ENCODE results near the gene SP1. TPM values are rescaled to one million over a fixed set of nuclear protein-coding genes. Genes with fewer than 3 reads are reported as not detected.
"Not testable (repeated sequence)": the region's sequence is repeated elsewhere in the genome, so short reads cannot be mapped to it uniquely, and the experiment has no call there.

Gene SP1
- total and polyA plus RNA-seq, 9 donors, result 28.7 to 48.3 (median 36.8) TPM

- Histone ChIP-seq H3K27ac (ENCODE audit: low read length) (peak overlapping the region; percentile 95), H3K27me3 (ENCODE audit: control insufficient read depth, insufficient read depth, low read length) (no peaks in the 10 kb centered on the region), H3K9me3 (replicated peaks; ENCODE audit: control insufficient read depth, low read depth, low read length) (no peaks in the 10 kb centered on the region), H3K4me1 (ENCODE audit: control insufficient read depth, insufficient read depth, low read length) (peaks cover 32% of the 10 kb centered on the region), H3K4me3 (ENCODE audit: low read length) (peak overlapping the region; percentile 48), H3K36me3 (ENCODE audit: control insufficient read depth, insufficient read depth, low read length) (peaks cover 30% of the 10 kb centered on the region)
- DNase-seq, result peak; percentile 100
- 0% methylated on average over 26 of the region's 29 CpGs for WGBS (ENCODE audit: insufficient coverage)
Measured at GRCh38 chr12:53379389-53380103, 430 bp upstream of the SP1 start.

GRCh38 chr12:53380794-53381730 lies 1.1 kb downstream of the SP1 start:
- Histone ChIP-seq H3K4me1 (ENCODE audit: control insufficient read depth, insufficient read depth, low read length) (peaks cover 32% of the 10 kb centered on the region), H3K27me3 (ENCODE audit: control insufficient read depth, insufficient read depth, low read length) (no peaks in the 10 kb centered on the region), H3K9me3 (replicated peaks; ENCODE audit: control insufficient read depth, low read depth, low read length) (no peaks in the 10 kb centered on the region), H3K36me3 (ENCODE audit: control insufficient read depth, insufficient read depth, low read length) (peaks cover 33% of the 10 kb centered on the region), H3K4me3 (ENCODE audit: low read length) (peak overlapping the region; percentile 59), H3K27ac (ENCODE audit: low read length) (peak overlapping the region; percentile 93)
- 4% methylated on average over 12 of the region's 21 CpGs for WGBS (ENCODE audit: insufficient coverage)
- no peak for DNase-seq

GRCh38 chr12:53381731-53382630 lies 2.0 kb downstream of the SP1 start:
- DNase-seq, result peak; percentile 46
- Histone ChIP-seq H3K27ac (ENCODE audit: low read length) (peak overlapping the region; percentile 93), H3K27me3 (ENCODE audit: control insufficient read depth, insufficient read depth, low read length) (no peaks in the 10 kb centered on the region), H3K4me3 (ENCODE audit: low read length) (no peak overlapping the region), H3K36me3 (ENCODE audit: control insufficient read depth, insufficient read depth, low read length) (peaks cover 34% of the 10 kb centered on the region), H3K9me3 (replicated peaks; ENCODE audit: control insufficient read depth, low read depth, low read length) (no peaks in the 10 kb centered on the region), H3K4me1 (ENCODE audit: control insufficient read depth, insufficient read depth, low read length) (peaks cover 32% of the 10 kb centered on the region)
- WGBS (ENCODE audit: insufficient coverage), result 67% methylated on average over 5 of the region's 9 CpGs

- WGBS (ENCODE audit: insufficient coverage), result 86% methylated on average over 2 of the region's 2 CpGs
- peak overlapping the region; percentile 4 for H3K4me3 ChIP-seq (ENCODE audit: low read length)
- peaks cover 32% of the 10 kb centered on the region for H3K4me1 ChIP-seq (ENCODE audit: control insufficient read depth, insufficient read depth, low read length)
- DNase-seq, result no peak
- H3K27me3 ChIP-seq (ENCODE audit: control insufficient read depth, insufficient read depth, low read length), result no peaks in the 10 kb centered on the region
- H3K9me3 ChIP-seq (replicated peaks; ENCODE audit: control insufficient read depth, low read depth, low read length), result no peaks in the 10 kb centered on the region
- peaks cover 34% of the 10 kb centered on the region for H3K36me3 ChIP-seq (ENCODE audit: control insufficient read depth, insufficient read depth, low read length)
- no peak overlapping the region for H3K27ac ChIP-seq (ENCODE audit: low read length)
Measured at GRCh38 chr12:53383258-53383657, 3.3 kb downstream of the SP1 start.

GRCh38 chr12:53386381-53386780 lies 6.4 kb downstream of the SP1 start:
- no CpG with 5 or more reads among the region's 5 CpGs for WGBS (ENCODE audit: insufficient coverage)
- not testable (repeated sequence) for H3K27me3 ChIP-seq (ENCODE audit: control insufficient read depth, insufficient read depth, low read length); H3K27ac ChIP-seq (ENCODE audit: low read length); DNase-seq; H3K4me3 ChIP-seq (ENCODE audit: low read length); H3K9me3 ChIP-seq (replicated peaks; ENCODE audit: control insufficient read depth, low read depth, low read length)
- H3K4me1 ChIP-seq (ENCODE audit: control insufficient read depth, insufficient read depth, low read length), result peaks cover 24% of the 10 kb centered on the region
- peaks cover 32% of the 10 kb centered on the region for H3K36me3 ChIP-seq (ENCODE audit: control insufficient read depth, insufficient read depth, low read length)

- WGBS (ENCODE audit: insufficient coverage), result no CpG with 5 or more reads among the region's 4 CpGs
- no peak for DNase-seq
- Histone ChIP-seq H3K4me1 (ENCODE audit: control insufficient read depth, insufficient read depth, low read length) (peaks cover 4% of the 10 kb centered on the region), H3K27me3 (ENCODE audit: control insufficient read depth, insufficient read depth, low read length) (no peaks in the 10 kb centered on the region), H3K36me3 (ENCODE audit: control insufficient read depth, insufficient read depth, low read length) (peaks cover 8% of the 10 kb centered on the region), H3K9me3 (replicated peaks; ENCODE audit: control insufficient read depth, low read depth, low read length) (no peaks in the 10 kb centered on the region), H3K27ac (ENCODE audit: low read length) (no peak overlapping the region), H3K4me3 (ENCODE audit: low read length) (no peak overlapping the region)
Measured at GRCh38 chr12:53388932-53389331, 9.0 kb downstream of the SP1 start.

- Histone ChIP-seq H3K4me3 (ENCODE audit: low read length) (no peak overlapping the region), H3K36me3 (ENCODE audit: control insufficient read depth, insufficient read depth, low read length) (peaks cover 3% of the 10 kb centered on the region), H3K9me3 (replicated peaks; ENCODE audit: control insufficient read depth, low read depth, low read length) (no peaks in the 10 kb centered on the region), H3K27me3 (ENCODE audit: control insufficient read depth, insufficient read depth, low read length) (no peaks in the 10 kb centered on the region), H3K27ac (ENCODE audit: low read length) (peak overlapping the region; percentile 1), H3K4me1 (ENCODE audit: control insufficient read depth, insufficient read depth, low read length) (peaks cover 4% of the 10 kb centered on the region)
- WGBS (ENCODE audit: insufficient coverage), result no CpG with 5 or more reads among the region's 3 CpGs
- DNase-seq, result no peak
Measured at GRCh38 chr12:53389702-53390101, 9.7 kb downstream of the SP1 start.

GRCh38 chr12:53391724-53392123 lies 11.7 kb downstream of the SP1 start:
- no peak overlapping the region for H3K4me3 ChIP-seq (ENCODE audit: low read length)
- H3K4me1 ChIP-seq (ENCODE audit: control insufficient read depth, insufficient read depth, low read length), result peaks cover 4% of the 10 kb centered on the region
- H3K36me3 ChIP-seq (ENCODE audit: control insufficient read depth, insufficient read depth, low read length), result peaks cover 5% of the 10 kb centered on the region
- H3K27ac ChIP-seq (ENCODE audit: low read length), result peak overlapping the region; percentile 73
- H3K27me3 ChIP-seq (ENCODE audit: control insufficient read depth, insufficient read depth, low read length), result no peaks in the 10 kb centered on the region
- no peaks in the 10 kb centered on the region for H3K9me3 ChIP-seq (replicated peaks; ENCODE audit: control insufficient read depth, low read depth, low read length)
- DNase-seq, result peak; percentile 86
- 22% methylated on average over 2 of the region's 5 CpGs for WGBS (ENCODE audit: insufficient coverage)

GRCh38 chr12:53399896-53400295 lies 19.9 kb downstream of the SP1 start:
- Histone ChIP-seq H3K9me3 (replicated peaks; ENCODE audit: control insufficient read depth, low read depth, low read length) (no peaks in the 10 kb centered on the region), H3K4me1 (ENCODE audit: control insufficient read depth, insufficient read depth, low read length) (no peaks in the 10 kb centered on the region), H3K27ac (ENCODE audit: low read length) (no peak overlapping the region), H3K4me3 (ENCODE audit: low read length) (no peak overlapping the region), H3K27me3 (ENCODE audit: control insufficient read depth, insufficient read depth, low read length) (no peaks in the 10 kb centered on the region), H3K36me3 (ENCODE audit: control insufficient read depth, insufficient read depth, low read length) (peaks cover 13% of the 10 kb centered on the region)
- no peak for DNase-seq
- WGBS (ENCODE audit: insufficient coverage), result 100% methylated on average over 5 of the region's 7 CpGs
